Mucosa of stomach (tissue), 1 donor: ENCODE results near the gene CR1.
"Not testable (repeated sequence)": the region's sequence is repeated elsewhere in the genome, so short reads cannot be mapped to it uniquely, and the experiment has no call there.

Source experiments
- H3K27me3 ChIP-seq: one replicate; pipeline ENCODE4 v1.7.0; 2013; ENCODE audit warnings: mild to moderate bottlenecking, low read length; ENCODE audit not compliant: control insufficient read depth, insufficient read depth
- H3K36me3 ChIP-seq: one replicate; pipeline ENCODE4 v1.7.0; 2013; ENCODE audit warnings: low read length; ENCODE audit not compliant: control insufficient read depth, insufficient read depth
- H3K4me1 ChIP-seq: one replicate; pipeline ENCODE4 v1.7.0; 2013; ENCODE audit warnings: mild to moderate bottlenecking, low read length; ENCODE audit not compliant: control insufficient read depth, insufficient read depth
- H3K4me3 ChIP-seq: one replicate; pipeline ENCODE4 v1.7.0; 2013; ENCODE audit warnings: low read length
- H3K9ac ChIP-seq: one replicate; pipeline ENCODE4 v1.7.0; 2013; ENCODE audit warnings: mild to moderate bottlenecking, low read length, moderate library complexity
- H3K9me3 ChIP-seq: one replicate; pipeline ENCODE4 v1.7.0; 2013; ENCODE audit warnings: mild to moderate bottlenecking, low read length, moderate library complexity; ENCODE audit not compliant: control insufficient read depth
- donor health status: Pancreatic carcinoma.

CR1 gene

DNA sequence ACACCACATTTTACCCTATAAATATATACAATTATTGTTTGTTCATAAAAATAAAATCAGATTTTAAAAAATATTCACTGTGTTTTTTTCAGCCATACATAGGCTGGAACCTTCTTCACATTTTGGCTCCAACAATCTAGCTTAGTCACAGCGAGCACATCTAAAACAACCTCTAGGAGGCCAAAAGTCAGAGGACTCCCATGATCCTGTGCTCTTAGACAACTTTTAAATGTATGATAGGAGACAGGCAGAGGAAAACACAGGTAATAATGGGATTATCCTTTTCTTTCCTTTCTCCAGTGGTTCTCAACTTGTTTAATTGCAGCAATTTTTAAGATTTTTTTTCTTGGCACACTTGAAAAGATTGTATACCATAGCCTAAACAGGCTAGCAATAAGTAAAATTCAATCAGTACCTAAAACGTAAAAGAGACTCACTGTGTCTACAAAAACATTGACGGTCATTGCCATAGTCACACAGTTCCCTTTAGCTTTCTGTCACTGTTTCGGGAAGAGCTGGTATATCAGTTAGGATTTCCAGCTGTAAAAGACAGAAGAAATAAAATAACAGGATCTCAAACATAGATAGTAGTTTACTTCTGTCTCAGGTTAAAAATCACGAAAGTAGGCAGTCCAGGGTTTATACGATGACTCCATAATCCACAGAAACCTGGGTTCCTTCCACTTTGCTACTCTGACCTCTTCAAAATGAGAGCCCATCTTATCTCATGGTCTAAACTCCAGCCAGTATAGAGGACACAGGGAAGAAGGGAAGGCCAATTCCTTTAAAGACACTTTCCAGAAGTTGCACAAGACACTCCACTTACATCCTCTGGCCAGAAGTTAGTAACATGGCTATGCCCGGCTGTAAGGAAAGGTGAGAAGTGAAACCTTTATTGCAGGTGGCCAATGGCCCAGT is 109.7 kb downstream of the CR1 start:
- Histone ChIP-seq H3K4me1 (no peaks in the 10 kb centered on the region), H3K27me3 (peaks cover 4% of the 10 kb centered on the region), H3K36me3 (no peaks in the 10 kb centered on the region), H3K9ac (no peak overlapping the region), H3K4me3 (no peak overlapping the region), H3K9me3 (no peaks in the 10 kb centered on the region)

- H3K9me3 ChIP-seq, result no peaks in the 10 kb centered on the region
Measured at GRCh38 chr1:207606362-207606755, 110.4 kb downstream of the CR1 start.

DNA sequence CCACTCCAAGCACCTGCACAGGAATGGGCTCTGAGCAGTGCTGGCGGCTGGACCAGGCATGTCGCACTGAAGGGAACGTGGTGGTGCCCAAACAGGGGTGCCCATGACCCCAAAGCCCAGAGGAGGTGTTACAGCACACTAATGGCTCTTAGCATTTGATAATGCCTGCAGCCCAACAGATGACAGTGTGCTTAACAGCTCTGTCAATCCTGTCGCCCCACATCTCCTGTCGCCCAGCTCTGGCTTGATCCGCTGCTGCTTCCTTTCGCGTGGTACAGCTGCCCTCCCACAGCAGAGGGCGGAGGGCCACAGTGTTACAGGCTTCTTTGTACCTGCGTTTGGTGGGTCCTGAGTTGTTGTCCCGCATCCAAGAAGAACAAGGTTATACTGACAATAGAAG is 116.8 kb downstream of the CR1 start:
- Histone ChIP-seq H3K4me3 (no peak overlapping the region), H3K9ac (no peak overlapping the region), H3K36me3 (no peaks in the 10 kb centered on the region), H3K27me3 (no peaks in the 10 kb centered on the region), H3K9me3 (no peaks in the 10 kb centered on the region), H3K4me1 (no peaks in the 10 kb centered on the region)

More at GRCh38 chr1:207606362-207606755, 110.4 kb downstream of the CR1 start:
- Histone ChIP-seq H3K36me3 (no peaks in the 10 kb centered on the region), H3K4me1 (no peaks in the 10 kb centered on the region), H3K9ac (no peak overlapping the region), H3K4me3 (no peak overlapping the region), H3K27me3 (peaks cover 4% of the 10 kb centered on the region)

GRCh38 chr1:207619871-207620542 is 124.0 kb downstream of the CR1 start:
- H3K9ac ChIP-seq, result no peak overlapping the region
- H3K27me3 ChIP-seq, result no peaks in the 10 kb centered on the region
- H3K4me1 ChIP-seq, result no peaks in the 10 kb centered on the region
- no peaks in the 10 kb centered on the region for H3K36me3 ChIP-seq
- H3K9me3 ChIP-seq, result no peaks in the 10 kb centered on the region
- H3K4me3 ChIP-seq, result no peak overlapping the region

GRCh38 chr1:207620543-207620893 is 124.6 kb downstream of the CR1 start:
- H3K9ac ChIP-seq, result no peak overlapping the region
- H3K36me3 ChIP-seq, result no peaks in the 10 kb centered on the region
- no peak overlapping the region for H3K4me3 ChIP-seq
- H3K9me3 ChIP-seq, result no peaks in the 10 kb centered on the region
- no peaks in the 10 kb centered on the region for H3K4me1 ChIP-seq
- H3K27me3 ChIP-seq, result no peaks in the 10 kb centered on the region

GRCh38 chr1:207625504-207626071 is 129.6 kb downstream of the CR1 start:
- not testable (repeated sequence) for H3K4me1 ChIP-seq, H3K36me3 ChIP-seq, H3K4me3 ChIP-seq, H3K27me3 ChIP-seq, H3K9me3 ChIP-seq, H3K9ac ChIP-seq

DNA sequence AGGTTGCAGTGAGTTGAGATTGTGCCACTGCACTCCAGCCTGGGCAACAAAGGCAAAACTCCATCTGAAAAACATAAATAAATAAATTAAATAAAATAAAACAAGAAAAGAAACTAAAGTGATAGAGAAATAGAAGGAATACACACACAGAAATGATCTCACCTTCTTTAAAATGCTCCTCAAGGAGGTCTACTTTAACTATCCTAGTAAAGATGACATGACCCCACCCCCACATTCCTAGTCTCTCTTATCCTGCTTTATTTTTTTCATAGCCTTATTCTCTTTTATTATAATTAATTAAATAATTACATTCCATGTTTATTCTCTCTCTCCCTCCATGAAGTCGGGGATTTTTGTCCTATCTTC is 131.0 kb downstream of the CR1 start:
- Histone ChIP-seq H3K4me3 (no peak overlapping the region), H3K4me1 (no peaks in the 10 kb centered on the region), H3K9ac (no peak overlapping the region), H3K36me3 (no peaks in the 10 kb centered on the region), H3K27me3 (no peaks in the 10 kb centered on the region), H3K9me3 (no peaks in the 10 kb centered on the region)

- no peaks in the 10 kb centered on the region for H3K9me3 ChIP-seq
- no peaks in the 10 kb centered on the region for H3K36me3 ChIP-seq
- no peaks in the 10 kb centered on the region for H3K4me1 ChIP-seq
- H3K27me3 ChIP-seq, result no peaks in the 10 kb centered on the region
- no peak overlapping the region for H3K4me3 ChIP-seq
- no peak overlapping the region for H3K9ac ChIP-seq
Measured at GRCh38 chr1:207627496-207627895, 131.5 kb downstream of the CR1 start.

- Histone ChIP-seq H3K27me3 (no peaks in the 10 kb centered on the region), H3K4me3 (no peak overlapping the region), H3K36me3 (no peaks in the 10 kb centered on the region), H3K4me1 (no peaks in the 10 kb centered on the region), H3K9me3 (no peaks in the 10 kb centered on the region), H3K9ac (no peak overlapping the region)
Measured at GRCh38 chr1:207628776-207629175, 132.8 kb downstream of the CR1 start.

DNA sequence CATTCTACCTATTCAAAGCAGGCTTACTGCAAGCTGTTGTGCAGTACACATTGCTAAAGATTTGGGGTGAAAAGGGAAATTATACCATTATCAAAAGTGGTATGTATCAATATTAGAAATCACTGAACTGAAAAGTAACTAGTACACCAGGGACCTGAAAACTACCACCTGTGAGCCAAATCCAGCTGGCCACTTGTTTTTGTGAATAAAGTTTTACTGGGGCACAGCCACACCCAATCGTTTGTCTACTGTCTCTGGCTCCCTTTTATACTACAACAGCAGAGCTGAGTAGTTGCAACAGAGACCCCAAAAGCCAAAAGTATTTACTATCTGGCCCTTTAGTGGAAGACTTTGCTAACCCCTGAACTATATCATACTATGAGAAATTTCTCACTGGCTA is 135.2 kb downstream of the CR1 start:
- Histone ChIP-seq H3K9ac (no peak overlapping the region), H3K27me3 (no peaks in the 10 kb centered on the region), H3K9me3 (no peaks in the 10 kb centered on the region), H3K4me1 (no peaks in the 10 kb centered on the region), H3K36me3 (no peaks in the 10 kb centered on the region), H3K4me3 (no peak overlapping the region)

- H3K4me3 ChIP-seq, result no peak overlapping the region
- no peaks in the 10 kb centered on the region for H3K9me3 ChIP-seq
- no peaks in the 10 kb centered on the region for H3K27me3 ChIP-seq
- no peaks in the 10 kb centered on the region for H3K4me1 ChIP-seq
- H3K36me3 ChIP-seq, result no peaks in the 10 kb centered on the region
- no peak overlapping the region for H3K9ac ChIP-seq
Measured at GRCh38 chr1:207633226-207633625, 137.3 kb downstream of the CR1 start.

DNA sequence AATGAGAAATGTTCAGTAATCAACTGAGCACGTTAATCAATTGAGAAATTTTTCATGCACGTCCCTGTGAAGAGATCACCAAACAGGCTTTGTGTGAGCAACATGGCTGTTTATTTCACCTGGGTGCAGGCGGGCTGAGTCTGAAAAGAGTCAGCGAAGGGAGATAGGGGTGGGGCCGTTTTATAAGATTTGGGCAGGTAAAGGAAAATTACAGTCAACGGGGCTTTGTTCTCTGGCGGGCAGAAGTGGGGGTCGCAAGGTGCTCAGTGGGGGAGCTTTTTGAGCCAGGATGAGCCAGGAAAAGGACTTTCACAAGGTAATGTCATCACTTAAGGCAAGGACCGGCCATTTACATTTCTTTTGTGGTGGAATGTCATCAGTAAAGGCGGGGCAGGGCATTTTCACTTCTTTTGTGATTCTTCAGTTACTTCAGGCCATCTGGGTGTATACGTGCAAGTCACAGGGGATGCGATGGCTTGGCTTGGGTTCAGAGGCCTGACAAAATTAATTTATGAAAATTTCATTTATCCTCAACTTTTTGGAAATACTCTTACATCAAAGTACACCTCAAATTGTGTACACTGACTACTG is 137.8 kb downstream of the CR1 start:
- not testable (repeated sequence) for H3K36me3 ChIP-seq, H3K4me3 ChIP-seq, H3K9ac ChIP-seq, H3K27me3 ChIP-seq, H3K4me1 ChIP-seq, H3K9me3 ChIP-seq
